HS-5 (cell line): ENCODE data around the gene YBX3.

ENCODE experiments used
- DNase-seq: peaks from one replicate; pipeline ENCODE4 v3.0.0-alpha.2; 2012; ENCODE audit warnings: low read depth

The YBX3 gene

DNA sequence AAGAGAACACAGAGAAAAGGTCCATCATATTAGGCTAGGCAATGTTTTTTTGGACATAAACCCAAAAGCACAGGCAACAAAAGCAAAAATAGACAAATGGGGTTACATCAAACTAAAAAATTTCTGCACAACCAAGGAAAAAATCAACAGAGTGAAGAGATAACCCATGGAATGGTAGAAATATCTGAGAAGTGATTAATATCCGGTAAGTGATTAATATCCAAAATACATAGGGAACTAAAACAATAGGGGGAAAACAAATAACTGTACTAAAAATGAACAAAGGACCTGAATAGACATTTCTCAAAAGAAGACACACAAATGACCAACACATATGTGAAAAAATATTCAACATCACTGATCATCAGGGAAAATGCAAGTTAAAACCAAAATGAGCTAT lies 53.6 kb downstream of the YBX3 start:
- no peak for DNase-seq

- DNase-seq: no peak
Observed at GRCh38 chr12:10668526-10668925, 54.6 kb downstream of the YBX3 start.

GRCh38 chr12:10667581-10667980 lies 55.5 kb downstream of the YBX3 start:
- no peak for DNase-seq

DNA sequence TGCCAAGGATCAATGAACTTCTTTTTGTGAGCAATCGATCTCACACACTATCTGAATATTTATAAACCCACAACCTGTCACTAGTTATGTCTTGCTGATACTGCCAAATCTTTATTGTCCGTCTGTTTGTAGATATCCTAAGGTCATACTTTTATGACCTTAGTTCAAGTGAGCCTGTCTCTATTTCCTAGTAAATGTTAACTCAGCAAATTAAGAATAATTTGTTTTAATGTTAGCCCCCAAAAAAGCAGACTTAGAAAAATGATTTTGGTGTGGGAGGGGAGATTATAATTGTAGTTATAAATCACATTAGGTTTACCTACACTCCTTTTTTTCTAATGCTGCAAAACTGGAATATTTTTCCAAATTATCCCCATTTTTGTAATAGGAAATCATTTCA lies 58.6 kb downstream of the YBX3 start:
- no peak for DNase-seq

- DNase-seq: no peak
Observed at GRCh38 chr12:10663869-10664268, 59.3 kb downstream of the YBX3 start.

DNA sequence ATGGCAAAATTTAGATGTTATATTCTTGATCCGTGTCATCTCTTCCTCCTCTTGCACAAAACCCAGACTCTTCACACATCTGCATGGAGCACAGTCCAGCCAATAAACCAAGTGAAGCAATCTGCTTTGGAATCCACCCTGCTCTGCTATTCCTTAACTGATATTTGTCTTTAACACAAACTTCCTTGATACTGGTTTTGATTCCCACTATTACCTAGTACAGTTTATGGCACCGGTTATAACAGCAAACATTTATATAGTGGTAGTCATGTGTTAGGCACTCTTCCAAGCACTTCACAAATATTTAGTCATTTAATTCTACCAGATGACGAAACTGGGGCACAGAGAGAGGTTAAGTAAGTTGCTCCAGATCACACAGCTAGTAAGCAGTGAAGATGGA lies 61.8 kb downstream of the YBX3 start:
- peak; percentile 44 for DNase-seq

- DNase-seq: no peak
Observed at GRCh38 chr12:10654003-10654402, 69.1 kb downstream of the YBX3 start.

- no peak for DNase-seq
Observed at GRCh38 chr12:10652192-10652591, 70.9 kb downstream of the YBX3 start.
